Activated CD4-positive, CD25-positive, alpha-beta regulatory T cell treated with anti-CD3 and anti-CD28 coated beads, Interleukin-2, amount 50 U/mL, for 72 hours (primary cell): ENCODE measurements around the gene PKMYT1.

Source experiments
- DNase-seq: peaks from one replicate; pipeline ENCODE4 v3.0.0; 2021

PKMYT1 gene

GRCh38 chr16:2992383-2993081, 12.3 kb upstream of the PKMYT1 start:
- no peak for DNase-seq

GRCh38 chr16:2991566-2992261, 11.5 kb upstream of the PKMYT1 start:
- no peak for DNase-seq

DNA sequence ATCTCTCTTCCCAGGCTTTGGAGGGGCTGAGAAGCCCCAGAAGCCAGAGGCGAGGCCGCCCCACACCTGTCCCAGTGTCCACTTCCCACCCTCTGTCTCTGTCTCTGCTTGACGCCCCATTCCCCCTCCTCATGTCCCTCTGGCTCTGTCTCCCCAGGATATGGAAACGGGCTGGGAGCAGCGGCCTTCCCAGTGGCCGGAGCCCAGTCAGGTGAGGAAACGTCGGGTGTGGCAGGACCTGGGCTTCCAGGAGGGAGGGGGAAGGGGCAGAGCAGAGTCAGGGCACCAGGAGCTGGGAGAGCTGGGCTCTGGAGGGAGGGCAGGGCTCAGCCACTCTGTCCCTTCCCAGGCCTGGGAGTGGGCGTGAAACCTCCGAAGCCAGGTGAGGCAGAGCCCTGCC, 10.6 kb upstream of the PKMYT1 start:
- DNase-seq = no peak

- DNase-seq = no peak
Measured at GRCh38 chr16:2988590-2989099, 8.4 kb upstream of the PKMYT1 start.

DNA sequence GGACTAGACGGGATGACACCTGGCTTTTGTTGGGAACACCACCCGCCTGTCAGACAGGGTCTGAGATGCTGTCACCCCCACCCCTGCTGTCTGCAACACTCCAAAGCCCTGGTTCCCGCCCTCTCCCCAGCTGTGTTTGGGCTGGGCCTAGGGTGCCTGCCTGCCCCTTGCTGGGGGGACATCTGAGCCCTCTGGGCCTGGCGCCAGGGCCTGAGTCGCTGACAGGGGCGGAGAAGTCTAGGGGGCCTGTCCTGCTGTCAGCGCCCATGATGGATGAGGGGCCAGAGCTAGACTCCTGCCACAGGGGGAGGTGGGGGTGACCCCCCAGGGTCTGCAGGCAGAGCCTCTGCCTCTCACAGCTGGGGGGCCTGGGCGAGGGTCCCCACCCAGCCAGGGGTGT, 7.6 kb upstream of the PKMYT1 start:
- no peak for DNase-seq

DNA sequence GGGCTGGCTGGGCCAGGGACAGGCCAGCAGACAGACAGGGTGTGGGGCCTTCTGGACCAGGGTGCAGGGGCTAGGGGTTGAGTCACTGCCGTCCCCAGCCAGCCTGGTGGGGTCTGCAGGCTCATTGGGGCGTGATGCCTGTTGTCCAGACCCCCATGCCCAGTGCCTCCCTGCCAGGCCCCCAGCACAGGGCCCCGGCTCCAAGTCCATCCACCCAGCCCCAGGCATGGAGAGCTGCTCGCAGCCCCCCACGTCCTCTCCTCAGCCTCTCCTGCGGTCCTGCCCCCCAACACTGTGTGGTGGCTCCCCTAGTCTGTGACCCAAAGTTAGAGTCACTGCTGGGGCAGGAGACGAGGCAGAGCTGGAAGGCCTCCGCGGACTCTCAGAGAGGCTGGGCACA, 7.0 kb upstream of the PKMYT1 start:
- no peak for DNase-seq

DNA sequence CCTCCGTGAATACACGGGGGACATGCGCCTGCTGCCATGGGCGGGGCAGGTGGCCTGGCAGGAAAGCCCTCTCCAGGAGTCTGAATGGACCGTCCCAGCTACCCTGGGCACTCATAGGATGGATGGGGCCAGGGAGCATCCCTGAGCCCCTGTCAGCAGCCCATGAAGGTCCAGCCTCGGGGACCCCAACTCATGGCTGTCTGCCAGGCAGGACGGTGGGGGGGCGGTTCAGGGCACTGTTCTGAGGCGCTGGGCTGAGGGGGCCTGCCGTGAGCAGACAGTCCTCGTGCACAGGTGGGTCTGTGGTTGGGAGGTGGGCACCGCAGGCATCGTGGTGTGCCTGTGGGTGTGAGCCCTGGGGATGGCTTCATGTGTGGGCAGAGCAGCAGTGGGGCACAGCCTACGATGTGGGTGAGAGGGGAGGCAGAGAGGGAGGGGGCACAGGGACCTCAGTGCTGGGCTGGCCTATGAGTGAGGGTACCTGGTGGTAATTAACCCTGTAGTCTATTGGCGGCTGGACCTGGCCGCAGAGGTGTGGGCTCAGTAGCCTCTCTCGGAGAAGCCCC, 6.5 kb upstream of the PKMYT1 start:
- no peak for DNase-seq

GRCh38 chr16:2985893-2986355, 5.7 kb upstream of the PKMYT1 start:
- DNase-seq = no peak

- no peak for DNase-seq
Measured at GRCh38 chr16:2985462-2985861, 5.2 kb upstream of the PKMYT1 start.

DNA sequence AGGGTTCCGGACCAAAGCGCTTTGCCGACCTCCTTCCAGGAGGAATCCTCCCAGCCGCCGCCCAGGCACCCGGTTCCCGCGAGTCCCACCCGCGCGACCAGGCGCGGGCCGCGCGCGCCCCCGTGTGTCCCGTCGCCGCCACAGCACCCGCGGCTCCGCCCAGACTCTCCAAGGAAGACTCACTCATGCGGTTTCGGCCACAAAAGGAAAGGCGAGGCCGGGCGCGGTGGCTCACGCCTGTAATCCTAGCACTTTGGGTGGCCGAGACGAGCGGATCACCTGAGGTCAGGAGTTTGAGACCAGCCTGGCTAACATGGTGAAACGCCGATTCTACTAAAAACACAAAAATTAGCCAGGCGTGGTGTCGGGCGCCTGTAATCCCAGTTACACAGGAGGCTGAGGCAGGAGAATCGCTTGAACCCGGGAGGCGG, 3.5 kb upstream of the PKMYT1 start:
- peak; percentile 71 for DNase-seq

GRCh38 chr16:2982402-2982801, 2.2 kb upstream of the PKMYT1 start:
- no peak for DNase-seq

DNA sequence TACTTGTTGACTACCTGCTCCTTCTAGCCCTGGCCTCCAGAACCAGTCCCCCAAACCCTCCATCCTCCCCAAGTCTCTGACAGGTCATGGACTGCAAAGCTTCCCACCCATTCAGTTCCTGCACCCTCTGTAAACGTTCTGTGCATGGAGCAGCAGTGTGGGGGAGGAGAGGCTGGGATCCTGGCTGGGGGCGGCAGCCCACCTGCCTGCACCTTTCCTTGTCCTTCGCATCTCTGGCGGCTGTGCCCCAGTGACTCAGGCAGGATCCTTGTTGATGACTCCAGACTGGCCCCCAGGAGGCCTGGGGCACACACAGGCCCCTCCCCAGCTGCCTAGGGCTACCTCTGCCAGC, 1.6 kb upstream of the PKMYT1 start:
- DNase-seq = no peak

- DNase-seq = no peak
Measured at GRCh38 chr16:2981177-2981898, 1.1 kb upstream of the PKMYT1 start.

DNA sequence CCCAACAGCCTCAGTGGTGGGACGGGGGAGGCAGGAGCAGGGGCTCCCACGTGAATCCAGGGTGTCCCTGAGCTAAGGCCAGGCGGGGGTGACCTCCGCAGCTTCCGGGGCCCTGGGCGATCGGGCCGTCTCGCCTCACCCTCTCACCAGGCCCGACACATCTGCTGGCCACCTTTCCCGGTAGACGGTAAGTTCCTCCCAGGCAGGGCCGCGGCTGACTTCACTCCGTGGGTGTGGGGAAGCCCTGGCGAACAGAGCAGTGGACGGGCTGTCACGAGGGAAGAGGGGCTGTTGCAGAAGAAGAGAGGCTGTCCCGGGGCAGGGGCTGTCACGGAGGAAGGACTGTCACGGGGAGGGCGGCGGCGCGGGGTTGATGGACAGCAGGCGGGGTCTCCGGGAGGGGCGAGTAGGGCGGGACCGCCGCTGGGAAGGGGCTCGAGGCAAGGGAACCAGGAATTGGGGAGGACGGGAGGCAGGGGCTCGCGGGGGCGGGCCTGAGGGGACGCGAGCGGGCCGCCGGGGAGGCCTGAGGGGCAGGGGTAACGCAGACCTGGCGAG, 498 bp downstream of the PKMYT1 start:
- no peak for DNase-seq

GRCh38 chr16:2977440-2977839, 2.8 kb downstream of the PKMYT1 start:
- DNase-seq = no peak

DNA sequence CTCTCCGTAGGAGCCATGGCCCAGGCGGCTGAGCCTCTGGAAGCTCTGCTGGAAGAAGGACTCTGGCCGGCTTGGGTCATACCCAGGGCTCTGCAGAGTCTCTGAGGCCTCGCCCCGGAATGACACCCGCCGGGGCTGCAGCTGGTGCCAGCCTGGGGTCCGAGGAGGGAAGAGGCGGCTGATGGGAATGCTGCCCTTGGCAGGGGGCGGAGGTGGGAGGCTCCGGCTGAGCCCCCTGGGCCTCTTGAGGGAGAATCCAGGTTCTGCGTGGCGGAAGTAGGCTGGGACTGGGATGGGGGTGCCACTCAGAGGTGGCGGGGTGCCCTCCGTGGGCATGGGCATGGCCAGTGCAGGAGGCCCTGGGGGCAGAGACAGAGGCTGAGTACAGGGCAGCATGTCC, 3.6 kb downstream of the PKMYT1 start:
- no peak for DNase-seq

GRCh38 chr16:2976201-2976600, 4.0 kb downstream of the PKMYT1 start:
- DNase-seq = no peak

GRCh38 chr16:2975161-2975795, 5.0 kb downstream of the PKMYT1 start:
- no peak for DNase-seq

DNA sequence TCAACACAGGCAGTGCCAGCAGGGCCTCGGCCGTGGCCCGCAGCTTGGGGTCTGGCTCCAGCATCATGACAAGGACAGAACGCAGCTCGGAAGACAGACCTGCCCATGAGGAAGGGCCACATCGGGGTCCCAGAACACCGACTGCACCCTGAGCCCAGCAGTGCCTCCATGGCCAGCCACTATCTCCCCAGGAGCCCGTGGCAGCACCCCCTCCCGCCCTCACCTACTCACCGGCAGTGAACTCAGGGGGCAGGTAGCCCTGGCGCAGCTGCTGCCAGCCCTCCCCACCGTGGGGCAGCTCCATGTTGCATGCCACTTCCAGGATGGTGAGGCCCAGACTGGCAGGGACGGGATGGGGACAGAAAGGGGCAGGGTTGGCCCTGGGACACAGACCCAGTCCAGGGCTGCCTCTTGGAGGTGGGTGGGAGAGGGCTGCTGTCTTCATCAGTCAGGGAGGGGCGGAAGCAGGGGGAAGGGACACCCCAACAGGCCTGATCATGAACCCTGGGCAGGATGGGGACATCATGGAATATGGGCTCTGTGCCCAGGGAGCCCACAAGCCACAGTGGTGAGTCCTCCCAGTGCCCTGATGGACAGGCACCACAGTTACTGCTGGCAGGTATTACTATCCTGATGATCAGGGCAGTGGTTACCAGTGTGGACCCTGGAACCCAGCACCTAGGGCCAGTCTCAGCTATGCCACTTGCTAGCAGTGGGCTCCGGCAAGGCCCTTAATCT, 5.8 kb downstream of the PKMYT1 start:
- no peak for DNase-seq

DNA sequence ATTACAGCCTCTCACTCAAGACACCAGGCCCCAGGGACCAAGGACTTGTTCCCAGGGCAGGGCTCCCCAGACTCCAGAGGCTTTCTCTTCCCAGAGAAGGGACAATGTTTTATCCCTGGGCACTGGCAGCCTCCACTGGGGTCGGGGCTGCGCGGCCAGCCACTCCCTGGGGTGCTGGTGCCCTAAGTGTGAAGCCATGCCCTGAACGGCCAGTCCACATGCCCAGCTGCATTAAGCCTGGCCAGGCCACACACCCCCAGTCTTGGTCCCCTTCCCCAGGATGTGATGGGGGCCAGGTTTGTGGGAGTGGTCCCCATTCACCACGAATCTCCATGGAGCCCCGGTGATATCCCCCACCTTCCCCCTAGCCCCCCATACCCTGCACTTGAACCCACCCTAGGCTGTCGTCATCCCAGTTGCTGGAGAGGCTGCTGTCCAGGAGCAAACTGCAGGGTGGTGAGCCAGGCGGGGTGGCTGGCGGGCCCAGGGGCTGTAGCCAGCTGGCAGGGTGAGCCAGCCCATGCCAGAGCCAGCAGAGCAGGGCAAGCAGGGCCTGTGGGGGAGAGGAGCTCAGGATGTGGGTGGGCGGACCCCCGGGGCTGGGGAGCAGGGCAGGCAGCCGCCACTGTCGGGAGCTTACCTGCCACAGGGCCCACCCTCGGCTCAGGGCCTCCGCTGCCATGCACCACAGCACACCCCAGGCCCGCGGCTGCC, 6.5 kb downstream of the PKMYT1 start:
- DNase-seq = no peak

GRCh38 chr16:2973093-2973492, 7.2 kb downstream of the PKMYT1 start:
- DNase-seq = no peak
